Liver (tissue), 9 donors: Measurements from ENCODE around the gene PSMB11. TPM values are rescaled to one million over a fixed set of nuclear protein-coding genes. Genes with fewer than 3 reads are reported as not detected.

ENCODE experiments used
- DNase-seq: peaks from one replicate; pipeline ENCODE4 v3.0.0-alpha.2; 2017; ENCODE audit warnings: low spot score
- H3K27ac ChIP-seq, 2 donors: one replicate each; pipeline ENCODE4 v1.7.0; 2013; ENCODE audit warnings: inconsistent platforms in 2 of 2, low read length in 2 of 2, control low read depth in 1 of 2, low read depth in 1 of 2, mild to moderate bottlenecking in 1 of 2
- H3K27me3 ChIP-seq, 4 donors: one replicate each; pipeline versions ENCODE4 v1.6.1 to v1.7.0; 2013; ENCODE audit warnings: low read length in 3 of 4, inconsistent platforms in 1 of 4, mild to moderate bottlenecking in 1 of 4, moderate library complexity in 1 of 4; ENCODE audit not compliant: control insufficient read depth in 4 of 4, insufficient read depth in 4 of 4
- H3K36me3 ChIP-seq, 4 donors: one replicate each; pipeline versions ENCODE4 v1.6.1 to v1.7.0; 2013; ENCODE audit warnings: low read length in 3 of 4, mild to moderate bottlenecking in 3 of 4, low read depth in 1 of 4, moderate library complexity in 1 of 4; ENCODE audit not compliant: control insufficient read depth in 4 of 4, insufficient read depth in 3 of 4
- H3K4me1 ChIP-seq, 4 donors: one replicate each; pipeline versions ENCODE4 v1.6.1 to v1.7.0; 2013; ENCODE audit warnings: low read length in 3 of 4, mild to moderate bottlenecking in 3 of 4, moderate library complexity in 1 of 4; ENCODE audit not compliant: control insufficient read depth in 4 of 4, insufficient read depth in 4 of 4
- H3K4me3 ChIP-seq, 3 donors: one replicate each; pipeline versions ENCODE4 v1.6.1 to v1.7.0; 2013; ENCODE audit warnings: low read length in 3 of 3, control low read depth in 1 of 3, low read depth in 1 of 3, mild to moderate bottlenecking in 1 of 3
- H3K9ac ChIP-seq, 2 donors: one replicate each; pipeline ENCODE4 v1.7.0; 2013; ENCODE audit warnings: low read length in 2 of 2, mild to moderate bottlenecking in 2 of 2, moderate library complexity in 2 of 2, control low read depth in 1 of 2, low read depth in 1 of 2
- H3K9me3 ChIP-seq, 4 donors: one replicate each; pipeline versions ENCODE4 v1.6.1 to v1.7.0; 2013; ENCODE audit warnings: low read length in 3 of 4; ENCODE audit not compliant: control insufficient read depth in 4 of 4
- EGR1 ChIP-seq, 2 donors: IDR thresholded peaks; 2 replicates each; pipeline ENCODE4 v1.6.1; 2016 to 2018; ENCODE audit warnings: antibody characterized with exemption in 2 of 2, low read depth in 2 of 2
- FOXA1 ChIP-seq: IDR thresholded peaks from 2 replicates; pipeline ENCODE4 v1.6.1; 2016; ENCODE audit warnings: antibody characterized with exemption
- FOXA2 ChIP-seq: IDR thresholded peaks from 2 replicates; pipeline ENCODE4 v1.6.1; 2016; ENCODE audit warnings: antibody characterized with exemption
- GABPA ChIP-seq, 2 donors: IDR thresholded peaks in 1 of 2; conservative IDR thresholded peaks in 1 of 2; 2 replicates each; pipeline ENCODE4 v1.6.1; 2016; ENCODE audit warnings: antibody characterized with exemption in 2 of 2, mild to moderate bottlenecking in 1 of 2, moderate library complexity in 1 of 2
- HNF4A ChIP-seq, 2 donors: conservative IDR thresholded peaks; 2 replicates each; pipeline ENCODE4 v1.6.1; 2016; ENCODE audit warnings: antibody characterized with exemption in 2 of 2, mild to moderate bottlenecking in 2 of 2
- HNF4G ChIP-seq: IDR thresholded peaks from 2 replicates; pipeline ENCODE4 v1.6.1; 2016; ENCODE audit warnings: antibody characterized with exemption
- MAX ChIP-seq: IDR thresholded peaks from 2 replicates; pipeline ENCODE4 v1.6.1; 2016; ENCODE audit warnings: antibody characterized with exemption
- NR2F2 ChIP-seq: IDR thresholded peaks from 2 replicates; pipeline ENCODE4 v1.6.1; 2016; ENCODE audit warnings: antibody characterized with exemption
- RAD21 ChIP-seq, 2 donors: IDR thresholded peaks; 2 replicates each; pipeline ENCODE4 v1.6.1; 2016; ENCODE audit warnings: antibody characterized with exemption in 2 of 2, mild to moderate bottlenecking in 2 of 2
- REST ChIP-seq: IDR thresholded peaks from 2 replicates; pipeline ENCODE4 v1.6.1; 2016; ENCODE audit warnings: antibody characterized with exemption, mild to moderate bottlenecking
- SP1 ChIP-seq: IDR thresholded peaks from 2 replicates; pipeline ENCODE4 v1.6.1; 2018; ENCODE audit warnings: antibody characterized with exemption, mild to moderate bottlenecking
- TAF1 ChIP-seq: conservative IDR thresholded peaks from 2 replicates; pipeline ENCODE4 v1.6.1; 2016; ENCODE audit warnings: antibody characterized with exemption, mild to moderate bottlenecking
- YY1 ChIP-seq: IDR thresholded peaks from 2 replicates; pipeline ENCODE4 v1.6.1; 2016; ENCODE audit warnings: antibody characterized with exemption, mild to moderate bottlenecking
- WGBS: extraction: QIAGEN DNeasy Blood & Tissue Kit; methylation state at CpG from one replicate; pipeline ENCODE4 v1.1.7; 2013; 5-methylcytosine and 5-hydroxymethylcytosine counted together
- polyA plus RNA-seq, 2 donors: library from polyadenylated mRNA; stranded (reverse) in 1 of 2; unstranded in 1 of 2; fragments of 200-250 nt in 1 of 2; fragments of >200 nt in 1 of 2; fragmentation: Nextera tagmentation in 1 of 2; extraction: Ambion mirVana in 1 of 2; gene quantifications; one replicate each; pipeline versions ENCODE4 v1.2.1 to v1.2.3, GENCODE V29; 2013 to 2015
- total RNA-seq, 2 donors: library from RNA; depleted of rRNA; stranded (reverse); fragments of >200 nt; gene quantifications; one replicate each; pipeline ENCODE4 v1.2.3, GENCODE V29; 2014
- TF ChIP-seq, protein P1 (sequence below): fragments of 150-350 bp; IDR thresholded peaks from 2 replicates; pipeline ENCODE4 v1.5.1; 2017; ENCODE audit warnings: improper control_type of control experiment, low read depth, low read length; ENCODE audit not compliant: missing input control
- TF ChIP-seq, protein P2 (sequence below): IDR thresholded peaks from 2 replicates; pipeline ENCODE4 v1.6.1; 2016; ENCODE audit warnings: antibody characterized with exemption
- donor health status: healthy.
- donor health status: healthy.
- donor health status: healthy.
- donor health status: healthy.
- donor health status: healthy.

Gene PSMB11
- total and polyA plus RNA-seq, 4 donors = not detected

- Histone ChIP-seq H3K4me1 (no peaks in the 10 kb centered on the region), H3K4me3 (no peak overlapping the region), H3K9ac (no peak overlapping the region), H3K27ac (no peak overlapping the region), H3K27me3 (no peaks in the 10 kb centered on the region), H3K9me3 (no peaks in the 10 kb centered on the region), H3K36me3 (peaks cover 15 to 77% (median 54%) of the 10 kb centered on the region in 4 donors)
- no peak for TF ChIP-seq TAF1
- TF ChIP-seq, protein P1, sequence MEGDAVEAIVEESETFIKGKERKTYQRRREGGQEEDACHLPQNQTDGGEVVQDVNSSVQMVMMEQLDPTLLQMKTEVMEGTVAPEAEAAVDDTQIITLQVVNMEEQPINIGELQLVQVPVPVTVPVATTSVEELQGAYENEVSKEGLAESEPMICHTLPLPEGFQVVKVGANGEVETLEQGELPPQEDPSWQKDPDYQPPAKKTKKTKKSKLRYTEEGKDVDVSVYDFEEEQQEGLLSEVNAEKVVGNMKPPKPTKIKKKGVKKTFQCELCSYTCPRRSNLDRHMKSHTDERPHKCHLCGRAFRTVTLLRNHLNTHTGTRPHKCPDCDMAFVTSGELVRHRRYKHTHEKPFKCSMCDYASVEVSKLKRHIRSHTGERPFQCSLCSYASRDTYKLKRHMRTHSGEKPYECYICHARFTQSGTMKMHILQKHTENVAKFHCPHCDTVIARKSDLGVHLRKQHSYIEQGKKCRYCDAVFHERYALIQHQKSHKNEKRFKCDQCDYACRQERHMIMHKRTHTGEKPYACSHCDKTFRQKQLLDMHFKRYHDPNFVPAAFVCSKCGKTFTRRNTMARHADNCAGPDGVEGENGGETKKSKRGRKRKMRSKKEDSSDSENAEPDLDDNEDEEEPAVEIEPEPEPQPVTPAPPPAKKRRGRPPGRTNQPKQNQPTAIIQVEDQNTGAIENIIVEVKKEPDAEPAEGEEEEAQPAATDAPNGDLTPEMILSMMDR = no peak
- TF ChIP-seq YY1 = no peak
- no peak for TF ChIP-seq HNF4G
- no peak for TF ChIP-seq FOXA1
- TF ChIP-seq, protein P2, sequence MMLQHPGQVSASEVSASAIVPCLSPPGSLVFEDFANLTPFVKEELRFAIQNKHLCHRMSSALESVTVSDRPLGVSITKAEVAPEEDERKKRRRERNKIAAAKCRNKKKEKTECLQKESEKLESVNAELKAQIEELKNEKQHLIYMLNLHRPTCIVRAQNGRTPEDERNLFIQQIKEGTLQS = no peak
- no peak for TF ChIP-seq GABPA (IDR thresholded peaks at IDR 0.05 in 1 of 2, conservative IDR thresholded peaks at IDR 0.05 in 1 of 2)
- WGBS = 86% methylated on average over 3 of the region's 3 CpGs
- no peak for DNase-seq
Measured at GRCh38 chr14:23085458-23085857, 43.4 kb downstream of the PSMB11 start.

DNA sequence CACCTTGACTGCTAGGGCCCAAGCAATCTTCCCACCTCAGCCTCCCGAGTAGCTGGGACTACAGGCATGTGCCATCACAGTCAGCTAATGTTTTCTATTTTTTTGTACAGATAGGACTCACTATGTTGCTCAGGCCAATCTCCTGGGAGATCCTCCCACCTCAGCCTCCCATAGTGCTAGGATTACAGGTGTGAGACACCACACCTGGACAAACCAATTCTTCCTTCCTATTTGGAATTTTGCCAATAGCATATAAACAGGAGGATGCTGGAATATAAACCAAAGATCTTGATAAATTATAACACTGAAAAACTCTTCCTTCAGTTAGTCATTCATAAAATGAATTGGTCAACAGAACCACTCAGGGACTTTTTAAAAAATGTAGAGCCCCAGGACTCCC is 44.6 kb downstream of the PSMB11 start:
- Histone ChIP-seq H3K4me3 (no peak overlapping the region), H3K27me3 (no peaks in the 10 kb centered on the region), H3K9me3 (no peaks in the 10 kb centered on the region), H3K4me1 (no peaks in the 10 kb centered on the region), H3K36me3 (peaks cover 18 to 68% (median 44%) of the 10 kb centered on the region in 4 donors), H3K9ac (no peak overlapping the region), H3K27ac (no peak overlapping the region)
- TF ChIP-seq, protein P2 = no peak
- TF ChIP-seq RAD21 (IDR thresholded peaks at IDR 0.05) (no peak), EGR1 (IDR thresholded peaks at IDR 0.05; ENCODE audit: low read depth in 2 of 2) (no peak), NR2F2 (no peak), REST (no peak), SP1 (no peak), FOXA2 (no peak), HNF4A (conservative IDR thresholded peaks at IDR 0.05) (no peak), HNF4G (no peak), MAX (no peak), FOXA1 (no peak), GABPA (IDR thresholded peaks at IDR 0.05 in 1 of 2, conservative IDR thresholded peaks at IDR 0.05 in 1 of 2) (no peak), YY1 (no peak)
- TF ChIP-seq, protein P1 = no peak
- DNase-seq = no peak
- 100% methylated on average over 1 of the region's 1 CpG for WGBS
